Panc1 (cell line): ENCODE measurements around the gene NAB2. TPM values are rescaled to one million over a fixed set of nuclear protein-coding genes. Genes with fewer than 3 reads are reported as not detected.
"Not testable (repeated sequence)": the region's sequence is repeated elsewhere in the genome, so short reads cannot be mapped to it uniquely, and the experiment has no call there.

Experiments used
- ATAC-seq: fragments of 200-7000 bp; cut with Tn5 transposase; 2 replicates; pipeline ENCODE4 v1.9.1; 2020; ENCODE audit warnings: mild to moderate bottlenecking, moderate library complexity
- BruUV-seq: library from RNA; stranded (reverse); fragments of 400-500 nt; replicated peaks from 2 replicates; lab custom pipeline; 2021; lab: Mats Ljungman, UMichigan
- CTCF ChIA-PET: fragments of 300-600 bp; sonication (Branson Sonifier 250); formaldehyde crosslinking; loops from one replicate; lab custom pipeline; 2022; ENCODE audit warnings: antibody characterized with exemption; lab: Charles Lee
- POLR2A ChIA-PET: fragments of 300-600 bp; sonication (Branson Sonifier 250); formaldehyde crosslinking; loops from one replicate; lab custom pipeline; 2022; ENCODE audit warnings: antibody characterized with exemption; lab: Charles Lee
- DNase-seq: peaks from one replicate; pipeline ENCODE4 v3.0.0-alpha.2; 2010; ENCODE audit warnings: low read depth, low spot score
- H3K27ac ChIP-seq: 2 replicates; pipeline ENCODE4 v1.5.1; 2011; ENCODE audit warnings: mild to moderate bottlenecking, low read length, inconsistent platforms
- H3K27me3 ChIP-seq: fragments of 200-500 bp; sonication (Bioruptor generic); 2 replicates; pipeline ENCODE4 v1.6.0; 2014; ENCODE audit warnings: low read length, inconsistent platforms; ENCODE audit not compliant: control insufficient read depth, insufficient read depth
- H3K36me3 ChIP-seq: fragments of 200-500 bp; sonication (Bioruptor generic); 2 replicates; pipeline ENCODE4 v1.5.1; 2014; ENCODE audit warnings: inconsistent platforms, mild to moderate bottlenecking, low read length, moderate library complexity; ENCODE audit not compliant: control insufficient read depth, insufficient read depth
- H3K4me1 ChIP-seq: 2 replicates; pipeline ENCODE4 v1.5.1; 2011; ENCODE audit warnings: inconsistent platforms, mild to moderate bottlenecking, low read length, moderate library complexity; ENCODE audit not compliant: control insufficient read depth, insufficient read depth
- H3K4me3 ChIP-seq, 2 experiments: 2 replicates each; pipeline ENCODE4 v1.5.1; 2011 to 2012; ENCODE audit warnings: low read depth in 2 of 2, low read length in 2 of 2, mild to moderate bottlenecking in 2 of 2, inconsistent platforms in 1 of 2, moderate library complexity in 1 of 2
- H3K9me3 ChIP-seq: fragments of 200-500 bp; sonication (Bioruptor generic); 2 replicates; pipeline ENCODE4 v1.5.1; 2014; ENCODE audit warnings: low read depth, mild to moderate bottlenecking, inconsistent platforms, low read length, moderate library complexity; ENCODE audit not compliant: control insufficient read depth, insufficient read depth
- POLR2AphosphoS5 ChIP-seq: IDR thresholded peaks from 2 replicates; pipeline ENCODE4 v1.6.1; 2012; ENCODE audit warnings: mild to moderate bottlenecking, low read depth, low read length, moderate library complexity
- SIN3A ChIP-seq: IDR thresholded peaks from 2 replicates; pipeline ENCODE4 v1.6.1; 2012; ENCODE audit warnings: low read depth, mild to moderate bottlenecking, low read length, moderate library complexity, borderline replicate concordance; ENCODE audit not compliant: insufficient read depth
- TCF7L2 ChIP-seq: IDR thresholded peaks from 2 replicates; pipeline ENCODE4 v1.6.1; 2011; ENCODE audit warnings: mild to moderate bottlenecking, low read depth, low read length, inconsistent platforms
- in situ Hi-C: cut with HindIII; loops from 2 replicates; pipeline ENCODE4 v1.10.0; 2016; ENCODE audit warnings: low sequenced_read_pairs, low pct_unique_long_range_greater_than_20kb
- intact Hi-C: fragments of 100-400 bp; cut with micrococcal nuclease; formaldehyde crosslinking; loops from one replicate; pipeline ENCODE4 v1.10.0; 2022; ENCODE audit not compliant: unreplicated experiment
- total RNA-seq: library from RNA; stranded (reverse); gene quantifications from one replicate; pipeline ENCODE4 v1.2.1, GENCODE V29; 2021; ENCODE audit not compliant: unreplicated experiment
- TF ChIP-seq, protein P1 (sequence below), 2 experiments: IDR thresholded peaks; 2 replicates each; pipeline ENCODE4 v1.6.1; 2011 to 2012; ENCODE audit warnings: low read depth in 2 of 2, control low read depth in 1 of 2, low read length in 1 of 2, mild to moderate bottlenecking in 1 of 2, moderate library complexity in 1 of 2; ENCODE audit not compliant: insufficient read depth in 1 of 2
- TF ChIP-seq, protein P2 (sequence below): fragments of 450-650 bp; IDR thresholded peaks from 2 replicates; pipeline ENCODE4 v1.5.1; 2017; ENCODE audit warnings: mild to moderate bottlenecking

NAB2 gene
- total RNA-seq, 1 experiment from 2014 or later = 13.9 TPM

DNA sequence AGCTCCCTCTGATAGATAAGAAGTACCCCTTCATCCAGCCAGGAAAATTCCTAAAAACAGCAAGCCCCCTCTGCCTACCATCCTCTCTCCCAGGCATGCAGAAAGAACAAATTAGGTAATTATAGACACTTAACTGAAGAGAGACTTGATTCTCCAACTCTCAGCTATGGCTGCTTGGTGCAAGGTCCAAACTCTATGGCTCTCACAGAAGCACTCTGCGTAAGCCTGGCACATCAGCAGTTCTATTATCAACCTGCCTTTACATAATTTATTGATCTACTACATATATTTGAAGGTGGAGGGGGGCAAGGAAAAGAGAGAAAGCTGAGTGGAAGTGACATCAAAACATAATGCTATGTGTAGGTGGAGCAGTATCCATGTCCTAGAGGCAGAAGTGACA, 37.9 kb upstream of the NAB2 start:
- CTCF ChIA-PET = no interaction called here
- TF ChIP-seq SIN3A (no peak), TCF7L2 (no peak), POLR2AphosphoS5 (no peak)
- TF ChIP-seq, protein P1, sequence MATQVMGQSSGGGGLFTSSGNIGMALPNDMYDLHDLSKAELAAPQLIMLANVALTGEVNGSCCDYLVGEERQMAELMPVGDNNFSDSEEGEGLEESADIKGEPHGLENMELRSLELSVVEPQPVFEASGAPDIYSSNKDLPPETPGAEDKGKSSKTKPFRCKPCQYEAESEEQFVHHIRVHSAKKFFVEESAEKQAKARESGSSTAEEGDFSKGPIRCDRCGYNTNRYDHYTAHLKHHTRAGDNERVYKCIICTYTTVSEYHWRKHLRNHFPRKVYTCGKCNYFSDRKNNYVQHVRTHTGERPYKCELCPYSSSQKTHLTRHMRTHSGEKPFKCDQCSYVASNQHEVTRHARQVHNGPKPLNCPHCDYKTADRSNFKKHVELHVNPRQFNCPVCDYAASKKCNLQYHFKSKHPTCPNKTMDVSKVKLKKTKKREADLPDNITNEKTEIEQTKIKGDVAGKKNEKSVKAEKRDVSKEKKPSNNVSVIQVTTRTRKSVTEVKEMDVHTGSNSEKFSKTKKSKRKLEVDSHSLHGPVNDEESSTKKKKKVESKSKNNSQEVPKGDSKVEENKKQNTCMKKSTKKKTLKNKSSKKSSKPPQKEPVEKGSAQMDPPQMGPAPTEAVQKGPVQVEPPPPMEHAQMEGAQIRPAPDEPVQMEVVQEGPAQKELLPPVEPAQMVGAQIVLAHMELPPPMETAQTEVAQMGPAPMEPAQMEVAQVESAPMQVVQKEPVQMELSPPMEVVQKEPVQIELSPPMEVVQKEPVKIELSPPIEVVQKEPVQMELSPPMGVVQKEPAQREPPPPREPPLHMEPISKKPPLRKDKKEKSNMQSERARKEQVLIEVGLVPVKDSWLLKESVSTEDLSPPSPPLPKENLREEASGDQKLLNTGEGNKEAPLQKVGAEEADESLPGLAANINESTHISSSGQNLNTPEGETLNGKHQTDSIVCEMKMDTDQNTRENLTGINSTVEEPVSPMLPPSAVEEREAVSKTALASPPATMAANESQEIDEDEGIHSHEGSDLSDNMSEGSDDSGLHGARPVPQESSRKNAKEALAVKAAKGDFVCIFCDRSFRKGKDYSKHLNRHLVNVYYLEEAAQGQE (IDR thresholded peaks at IDR 0.05; ENCODE audit: insufficient read depth in 1 of 2, low read depth in 2 of 2, low read length in 1 of 2) = no peak
- TF ChIP-seq, protein P2, sequence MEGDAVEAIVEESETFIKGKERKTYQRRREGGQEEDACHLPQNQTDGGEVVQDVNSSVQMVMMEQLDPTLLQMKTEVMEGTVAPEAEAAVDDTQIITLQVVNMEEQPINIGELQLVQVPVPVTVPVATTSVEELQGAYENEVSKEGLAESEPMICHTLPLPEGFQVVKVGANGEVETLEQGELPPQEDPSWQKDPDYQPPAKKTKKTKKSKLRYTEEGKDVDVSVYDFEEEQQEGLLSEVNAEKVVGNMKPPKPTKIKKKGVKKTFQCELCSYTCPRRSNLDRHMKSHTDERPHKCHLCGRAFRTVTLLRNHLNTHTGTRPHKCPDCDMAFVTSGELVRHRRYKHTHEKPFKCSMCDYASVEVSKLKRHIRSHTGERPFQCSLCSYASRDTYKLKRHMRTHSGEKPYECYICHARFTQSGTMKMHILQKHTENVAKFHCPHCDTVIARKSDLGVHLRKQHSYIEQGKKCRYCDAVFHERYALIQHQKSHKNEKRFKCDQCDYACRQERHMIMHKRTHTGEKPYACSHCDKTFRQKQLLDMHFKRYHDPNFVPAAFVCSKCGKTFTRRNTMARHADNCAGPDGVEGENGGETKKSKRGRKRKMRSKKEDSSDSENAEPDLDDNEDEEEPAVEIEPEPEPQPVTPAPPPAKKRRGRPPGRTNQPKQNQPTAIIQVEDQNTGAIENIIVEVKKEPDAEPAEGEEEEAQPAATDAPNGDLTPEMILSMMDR = no peak
- Histone ChIP-seq H3K36me3 (no peaks in the 10 kb centered on the region), H3K4me3 (no peak overlapping the region), H3K27me3 (peaks cover under 1% of the 10 kb centered on the region), H3K9me3 (no peaks in the 10 kb centered on the region), H3K4me1 (no peaks in the 10 kb centered on the region), H3K27ac (no peak overlapping the region)
- POLR2A ChIA-PET = no interaction called here
- intact Hi-C loops = no loop called here
- ATAC-seq (no peak), DNase-seq (no peak)
- in situ Hi-C loops = no loop called here
- BruUV-seq = no TSS peak

DNA sequence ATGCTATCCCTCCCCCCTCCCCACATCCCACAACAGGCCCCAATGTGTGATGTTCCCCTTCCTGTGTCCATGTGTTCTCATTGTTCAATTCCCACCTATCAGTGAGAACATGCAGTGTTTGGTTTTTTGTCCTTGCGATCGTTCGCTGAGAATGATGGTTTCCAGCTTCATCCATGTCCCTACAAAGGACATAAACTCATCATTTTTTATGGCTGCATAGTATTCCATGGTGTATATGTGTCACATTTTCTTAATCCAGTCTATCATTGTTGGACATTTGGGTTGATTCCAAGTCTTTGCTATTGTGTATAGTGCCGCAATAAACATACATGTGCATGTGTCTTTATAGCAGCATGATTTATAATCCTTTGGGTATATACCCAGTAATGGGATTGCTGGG, 35.8 kb upstream of the NAB2 start:
- H3K27me3 ChIP-seq, ATAC-seq, POLR2A ChIA-PET, H3K9me3 ChIP-seq, H3K27ac ChIP-seq, H3K36me3 ChIP-seq, BruUV-seq, in situ Hi-C loops, DNase-seq, intact Hi-C loops, H3K4me1 ChIP-seq, H3K4me3 ChIP-seq, CTCF ChIA-PET: not testable (repeated sequence)

DNA sequence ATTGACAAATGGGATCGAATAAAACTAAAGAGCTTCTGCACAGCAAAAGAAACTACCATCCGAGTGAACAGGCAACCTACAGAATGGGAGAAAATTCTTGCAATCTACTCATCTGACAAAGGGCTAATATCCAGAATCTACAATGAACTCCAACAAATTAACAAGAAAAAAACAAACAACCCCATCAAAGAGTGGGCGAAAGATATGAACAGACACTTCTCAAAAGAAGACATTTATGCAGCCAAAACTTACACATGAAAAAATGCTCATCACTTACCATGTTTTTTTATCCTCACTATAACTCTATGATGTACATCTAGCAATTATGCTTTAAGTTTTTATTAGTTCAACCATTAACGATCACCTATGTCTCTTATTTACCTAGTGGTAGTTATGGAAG, 35.0 kb upstream of the NAB2 start:
- H3K4me1 ChIP-seq, CTCF ChIA-PET, BruUV-seq, ATAC-seq, H3K4me3 ChIP-seq, DNase-seq, H3K9me3 ChIP-seq, intact Hi-C loops, H3K27ac ChIP-seq, in situ Hi-C loops, H3K27me3 ChIP-seq, POLR2A ChIA-PET: not testable (repeated sequence)
- peaks cover 17% of the 10 kb centered on the region for H3K36me3 ChIP-seq
